GM12878 (cell line): Measurements from ENCODE around the gene NEAT1. TPM values are rescaled to one million over a fixed set of nuclear protein-coding genes. Genes with fewer than 3 reads are reported as not detected.

Experiments used
- ATAC-seq: fragments of 200-7000 bp; cut with Tn5 transposase; 3 replicates; pipeline ENCODE4 v1.9.1; 2020; ENCODE audit warnings: mild to moderate bottlenecking, moderate library complexity
- BruUV-seq: library from RNA; stranded (reverse); fragments of 400-500 nt; replicated peaks from 2 replicates; lab custom pipeline; 2021; lab: Mats Ljungman, UMichigan
- CTCF ChIA-PET: fragments of 300-600 bp; sonication (Branson Sonifier 250); formaldehyde crosslinking; extraction: SDS; loops from one replicate; lab custom pipeline; 2021; ENCODE audit warnings: inconsistent platforms; lab: Yijun Ruan, JAX
- POLR2A ChIA-PET: fragments of 350-600 bp; formaldehyde crosslinking; extraction: SDS; loops from one replicate; lab custom pipeline; 2021; ENCODE audit warnings: inconsistent platforms; lab: Charles Lee
- RAD21 ChIA-PET: fragments of 300-600 bp; sonication (Branson Sonifier 250); formaldehyde crosslinking; loops from one replicate; lab custom pipeline; 2023; ENCODE audit warnings: antibody characterized with exemption; ENCODE audit not compliant: unreplicated experiment; lab: Charles Lee
- SMC1A ChIA-PET: fragments of 300-600 bp; sonication (Branson Sonifier 250); formaldehyde crosslinking; loops from one replicate; lab custom pipeline; 2023; ENCODE audit not compliant: unreplicated experiment, uncharacterized antibody; lab: Charles Lee
- DNase-seq: peaks from one replicate; pipeline ENCODE4 v3.0.0-alpha.2; 2011; ENCODE audit warnings: low read depth, low spot score
- FAIRE-seq: peaks from 3 replicates; lab custom pipeline; 2011; peaks lifted over from hg19 to GRCh38; lab: Jason Lieb, UNC
- H2AFZ ChIP-seq: 2 replicates; pipeline ENCODE4 v1.6.0; 2011; ENCODE audit warnings: low read depth, low read length, control low read depth; ENCODE audit not compliant: control insufficient read depth
- H3K27ac ChIP-seq: 2 replicates; pipeline ENCODE4 v1.5.1; 2011; ENCODE audit warnings: control low read depth; ENCODE audit not compliant: control insufficient read depth, insufficient read depth
- H3K27me3 ChIP-seq, 2 experiments: replicated peaks in 1 of 2; 2 replicates each; pipeline versions ENCODE4 v1.6.0 to v1.6.1; 2011; ENCODE audit warnings: low read length in 1 of 2; ENCODE audit not compliant: control insufficient read depth in 2 of 2, insufficient read depth in 2 of 2
- H3K36me3 ChIP-seq, 2 experiments: 2 replicates each; pipeline ENCODE4 v1.5.1; 2011; ENCODE audit warnings: low read length in 1 of 2; ENCODE audit not compliant: control insufficient read depth in 2 of 2, insufficient read depth in 2 of 2
- H3K4me1 ChIP-seq: 2 replicates; pipeline ENCODE4 v1.6.1; 2011; ENCODE audit warnings: mild to moderate bottlenecking, low read length, moderate library complexity, mixed read lengths; ENCODE audit not compliant: control insufficient read depth, insufficient read depth
- H3K4me2 ChIP-seq: 2 replicates; pipeline ENCODE4 v1.6.0; 2011; ENCODE audit warnings: control low read depth; ENCODE audit not compliant: control insufficient read depth, insufficient read depth
- H3K4me3 ChIP-seq: fragments of 200-600 bp; sonication (generic); 2 replicates; pipeline ENCODE4 v1.5.1; 2016
- H3K79me2 ChIP-seq: 2 replicates; pipeline ENCODE4 v1.6.0; 2011; ENCODE audit warnings: low read length; ENCODE audit not compliant: control insufficient read depth, insufficient read depth
- H3K9ac ChIP-seq: 2 replicates; pipeline ENCODE4 v1.8.0; 2011; ENCODE audit warnings: low read length, control low read depth, mixed read lengths; ENCODE audit not compliant: control insufficient read depth, insufficient read depth
- H3K9me3 ChIP-seq: replicated peaks from 3 replicates; pipeline ENCODE4 v1.5.1; 2011; ENCODE audit warnings: mild to moderate bottlenecking, low read length; ENCODE audit not compliant: control insufficient read depth, insufficient read depth
- H4K20me1 ChIP-seq: 2 replicates; pipeline ENCODE4 v1.6.0; 2011; ENCODE audit not compliant: control insufficient read depth, insufficient read depth
- GABPA ChIP-seq: IDR thresholded peaks from 2 replicates; pipeline ENCODE4 v1.6.1; 2014; ENCODE audit warnings: antibody characterized with exemption, low read depth, mild to moderate bottlenecking, inconsistent platforms
- IKZF2 ChIP-seq, 2 experiments: fragments of 450-650 bp; IDR thresholded peaks; 2 replicates each; pipeline ENCODE4 v1.6.1; 2017; ENCODE audit warnings: mild to moderate bottlenecking in 2 of 2, moderate library complexity in 2 of 2
- JUNB ChIP-seq: IDR thresholded peaks from 2 replicates; pipeline ENCODE4 v1.6.1; 2016; ENCODE audit warnings: antibody characterized with exemption, mild to moderate bottlenecking
- NRF1 ChIP-seq: conservative IDR thresholded peaks from 2 replicates; pipeline ENCODE4 v1.6.1; 2011; ENCODE audit warnings: mild to moderate bottlenecking, low read depth, low read length, improper control_type of control experiment
- WGBS: methylation state at CpG from one replicate; pipeline ENCODE4 v1.1.6; 2016; ENCODE audit warnings: low lambda C conversion rate; ENCODE audit not compliant: insufficient replicate concordance, insufficient coverage; ENCODE audit errors: missing lambda C conversion rate; 5-methylcytosine and 5-hydroxymethylcytosine counted together
- in situ Hi-C: fragments of 300-500 bp; cut with MboI; formaldehyde crosslinking; loops from 9 replicates; pipeline ENCODE4 v1.14.3; 2018; ENCODE audit warnings: mixed read lengths
- intact Hi-C: fragments of 100-400 bp; cut with micrococcal nuclease; formaldehyde crosslinking; loops from one replicate; pipeline ENCODE4 v1.14.2; 2022; ENCODE audit not compliant: unreplicated experiment
- polyA plus RNA-seq, 11 experiments: library from polyadenylated mRNA; depleted of rRNA in 4 of 11; unstranded in 6 of 11; stranded (reverse) in 5 of 11; fragments of >200 nt; fragmentation: Nextera tagmentation in 4 of 11; fragmentation: Illumina TruSeq in 1 of 11; extraction: Ambion mirVana in 4 of 11; extraction: Trizol in 1 of 11; gene quantifications; 1 replicate in 1 of 11; 2 replicates in 10 of 11; pipeline versions ENCODE4 v1.2.1 to v1.2.3, GENCODE V29; 2011 to 2016; ENCODE audit warnings: inconsistent platforms in 2 of 11, missing spikeins in 2 of 11, low read depth in 1 of 11
- total RNA-seq, 4 experiments: library from RNA; depleted of rRNA in 3 of 4; stranded (reverse); fragments of >200 nt in 3 of 4; fragmentation: Illumina TruSeq in 1 of 4; extraction: Trizol in 1 of 4; gene quantifications; 2 replicates each; pipeline versions ENCODE4 v1.2.1 to v1.2.3, GENCODE V29; 2013 to 2021
- TF ChIP-seq, protein P1 (sequence below): fragments of 450-650 bp; conservative IDR thresholded peaks from 2 replicates; pipeline ENCODE4 v1.6.1; 2017; ENCODE audit warnings: mild to moderate bottlenecking, moderate library complexity
- TF ChIP-seq, protein P2 (sequence below): fragments of 450-650 bp; IDR thresholded peaks from 2 replicates; pipeline ENCODE4 v1.6.1; 2018; ENCODE audit warnings: borderline replicate concordance, mild to moderate bottlenecking; ENCODE audit not compliant: partially characterized antibody
- TF ChIP-seq, protein P3 (sequence below): IDR thresholded peaks from 2 replicates; pipeline ENCODE4 v1.6.1; 2011; ENCODE audit warnings: mild to moderate bottlenecking, low read depth, low read length, moderate library complexity; ENCODE audit not compliant: insufficient replicate concordance
- TF ChIP-seq, protein P4 (sequence below): fragments of 450-650 bp; IDR thresholded peaks from 2 replicates; pipeline ENCODE4 v1.6.1; 2017; ENCODE audit warnings: low read depth, mild to moderate bottlenecking, moderate library complexity
- TF ChIP-seq, protein P5 (sequence below): fragments of 450-650 bp; IDR thresholded peaks from 2 replicates; pipeline ENCODE4 v1.6.1; 2017; ENCODE audit warnings: mild to moderate bottlenecking

The NEAT1 gene
- total and polyA plus RNA-seq, 10 of the 15 experiments (the other 5 are each of a cell fraction or from before 2014, with no cell fraction given), result 13.6 to 328 (median 69.4) TPM

DNA sequence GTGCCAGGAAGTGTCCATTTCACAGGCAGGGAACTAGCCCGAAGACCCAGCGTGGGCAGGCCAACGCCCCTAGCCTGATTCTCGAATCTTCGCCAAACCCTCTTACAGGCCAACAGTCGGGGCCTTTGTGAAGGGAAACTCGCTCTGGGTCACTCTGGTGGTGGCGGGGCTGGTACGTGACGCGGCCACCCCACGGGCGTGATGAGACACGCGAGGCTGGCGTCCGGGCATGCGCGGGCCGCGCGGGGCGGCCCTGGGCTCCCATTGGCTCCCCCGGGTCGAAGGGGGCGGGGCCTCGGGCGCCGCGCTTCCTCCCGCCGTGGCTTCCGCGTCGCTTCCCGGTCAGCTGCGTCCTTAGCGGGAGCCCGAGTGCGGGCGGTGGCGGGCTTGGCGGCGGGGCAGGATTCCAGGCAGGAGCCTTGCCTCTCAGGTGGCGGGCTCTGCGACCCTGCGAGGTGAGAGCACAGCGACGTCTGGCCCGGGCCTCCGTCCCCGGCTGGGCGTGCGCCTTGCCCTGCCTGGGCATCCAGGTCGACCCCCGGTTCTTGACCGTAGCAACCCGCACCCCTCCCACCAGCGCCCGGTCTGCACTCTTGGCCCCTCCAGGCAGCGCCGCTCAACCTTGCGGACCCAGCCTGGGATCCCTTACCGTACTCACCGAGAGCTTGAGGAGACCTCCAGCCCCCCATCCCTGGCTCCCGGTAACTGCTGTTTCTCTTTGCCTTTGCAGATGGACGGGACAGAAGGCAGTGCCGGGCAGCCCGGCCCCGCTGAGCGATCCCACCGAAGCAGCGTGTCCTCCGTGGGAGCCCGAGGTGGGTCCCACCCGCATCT is 36.1 kb upstream of the NEAT1 start, which contains the start of gene FRMD8:
FRMD8 (plus strand) TSS at position 331 of the 834 bp plus-strand sequence; CDS start at position 731, 400 bp downstream.
- RAD21 ChIA-PET, result interaction anchor here (0.6 to 3.7 kb wide), 8 partner anchors 8 to 124 kb away, joined by 3 to 24 read pairs (median 6); no protein-coding TSS in a partner anchor
- Histone ChIP-seq H3K4me3 (peak within 1 kb of the TSS; percentile 81), H2AFZ (peak within 1 kb of the TSS; percentile 46), H3K27me3 (no peaks in the 10 kb centered on the region), H3K79me2 (peaks cover 51% of the 10 kb centered on the region), H3K36me3 (no peaks in the 10 kb centered on the region; a peak in 1 of 4 replicates), H3K4me2 (peak within 1 kb of the TSS; percentile 91), H3K27ac (peak within 1 kb of the TSS; percentile 95), H3K9ac (peak within 1 kb of the TSS; percentile 95), H3K9me3 (no peaks in the 10 kb centered on the region), H3K4me1 (peaks cover 60% of the 10 kb centered on the region), H4K20me1 (no peaks in the 10 kb centered on the region; the same call in 1 of the 2 replicates)
- POLR2A ChIA-PET, result interaction anchor here (0.5 to 2.9 kb wide), 12 partner anchors 8 to 107 kb away, joined by 3 to 14 read pairs (median 4); partner anchors contain the start of gene DPF2
- CTCF ChIA-PET, result interaction anchor here (0.6 to 6.0 kb wide), 10 partner anchors 17 to 202 kb away, joined by 3 to 34 read pairs (median 8); no protein-coding TSS in a partner anchor
- no peak for DNase-seq
- FAIRE-seq, result peak; percentile 54
- WGBS, result 1% methylated on average over 75 of the region's 76 CpGs
- in situ Hi-C loops (no loop called here), intact Hi-C loops (no loop called here)
- TSS peak; percentile 72 for BruUV-seq
- ATAC-seq, result peak; percentile 65
- SMC1A ChIA-PET, result interaction anchor here (1.0 to 2.9 kb wide), 7 partner anchors 8 to 83 kb away, joined by 3 to 23 read pairs (median 5); no protein-coding TSS in a partner anchor
- TF ChIP-seq, protein P1, sequence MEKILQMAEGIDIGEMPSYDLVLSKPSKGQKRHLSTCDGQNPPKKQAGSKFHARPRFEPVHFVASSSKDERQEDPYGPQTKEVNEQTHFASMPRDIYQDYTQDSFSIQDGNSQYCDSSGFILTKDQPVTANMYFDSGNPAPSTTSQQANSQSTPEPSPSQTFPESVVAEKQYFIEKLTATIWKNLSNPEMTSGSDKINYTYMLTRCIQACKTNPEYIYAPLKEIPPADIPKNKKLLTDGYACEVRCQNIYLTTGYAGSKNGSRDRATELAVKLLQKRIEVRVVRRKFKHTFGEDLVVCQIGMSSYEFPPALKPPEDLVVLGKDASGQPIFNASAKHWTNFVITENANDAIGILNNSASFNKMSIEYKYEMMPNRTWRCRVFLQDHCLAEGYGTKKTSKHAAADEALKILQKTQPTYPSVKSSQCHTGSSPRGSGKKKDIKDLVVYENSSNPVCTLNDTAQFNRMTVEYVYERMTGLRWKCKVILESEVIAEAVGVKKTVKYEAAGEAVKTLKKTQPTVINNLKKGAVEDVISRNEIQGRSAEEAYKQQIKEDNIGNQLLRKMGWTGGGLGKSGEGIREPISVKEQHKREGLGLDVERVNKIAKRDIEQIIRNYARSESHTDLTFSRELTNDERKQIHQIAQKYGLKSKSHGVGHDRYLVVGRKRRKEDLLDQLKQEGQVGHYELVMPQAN, result peak; percentile 90
- TF ChIP-seq, protein P2, sequence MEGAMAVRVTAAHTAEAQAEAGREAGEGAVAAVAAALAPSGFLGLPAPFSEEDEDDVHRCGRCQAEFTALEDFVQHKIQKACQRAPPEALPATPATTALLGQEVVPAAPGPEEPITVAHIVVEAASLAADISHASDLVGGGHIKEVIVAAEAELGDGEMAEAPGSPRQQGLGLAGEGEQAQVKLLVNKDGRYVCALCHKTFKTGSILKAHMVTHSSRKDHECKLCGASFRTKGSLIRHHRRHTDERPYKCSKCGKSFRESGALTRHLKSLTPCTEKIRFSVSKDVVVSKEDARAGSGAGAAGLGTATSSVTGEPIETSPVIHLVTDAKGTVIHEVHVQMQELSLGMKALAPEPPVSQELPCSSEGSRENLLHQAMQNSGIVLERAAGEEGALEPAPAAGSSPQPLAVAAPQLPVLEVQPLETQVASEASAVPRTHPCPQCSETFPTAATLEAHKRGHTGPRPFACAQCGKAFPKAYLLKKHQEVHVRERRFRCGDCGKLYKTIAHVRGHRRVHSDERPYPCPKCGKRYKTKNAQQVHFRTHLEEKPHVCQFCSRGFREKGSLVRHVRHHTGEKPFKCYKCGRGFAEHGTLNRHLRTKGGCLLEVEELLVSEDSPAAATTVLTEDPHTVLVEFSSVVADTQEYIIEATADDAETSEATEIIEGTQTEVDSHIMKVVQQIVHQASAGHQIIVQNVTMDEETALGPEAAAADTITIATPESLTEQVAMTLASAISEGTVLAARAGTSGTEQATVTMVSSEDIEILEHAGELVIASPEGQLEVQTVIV, result no peak
- TF ChIP-seq, protein P3, sequence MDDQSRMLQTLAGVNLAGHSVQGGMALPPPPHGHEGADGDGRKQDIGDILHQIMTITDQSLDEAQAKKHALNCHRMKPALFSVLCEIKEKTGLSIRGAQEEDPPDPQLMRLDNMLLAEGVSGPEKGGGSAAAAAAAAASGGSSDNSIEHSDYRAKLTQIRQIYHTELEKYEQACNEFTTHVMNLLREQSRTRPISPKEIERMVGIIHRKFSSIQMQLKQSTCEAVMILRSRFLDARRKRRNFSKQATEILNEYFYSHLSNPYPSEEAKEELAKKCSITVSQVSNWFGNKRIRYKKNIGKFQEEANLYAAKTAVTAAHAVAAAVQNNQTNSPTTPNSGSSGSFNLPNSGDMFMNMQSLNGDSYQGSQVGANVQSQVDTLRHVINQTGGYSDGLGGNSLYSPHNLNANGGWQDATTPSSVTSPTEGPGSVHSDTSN, result no peak
- no peak for TF ChIP-seq JUNB
- TF ChIP-seq IKZF2 (IDR thresholded peaks at IDR 0.05), result peak in 1 of 2 experiments; percentile 47; a peak in 1 of 4 replicates
- TF ChIP-seq, protein P4, sequence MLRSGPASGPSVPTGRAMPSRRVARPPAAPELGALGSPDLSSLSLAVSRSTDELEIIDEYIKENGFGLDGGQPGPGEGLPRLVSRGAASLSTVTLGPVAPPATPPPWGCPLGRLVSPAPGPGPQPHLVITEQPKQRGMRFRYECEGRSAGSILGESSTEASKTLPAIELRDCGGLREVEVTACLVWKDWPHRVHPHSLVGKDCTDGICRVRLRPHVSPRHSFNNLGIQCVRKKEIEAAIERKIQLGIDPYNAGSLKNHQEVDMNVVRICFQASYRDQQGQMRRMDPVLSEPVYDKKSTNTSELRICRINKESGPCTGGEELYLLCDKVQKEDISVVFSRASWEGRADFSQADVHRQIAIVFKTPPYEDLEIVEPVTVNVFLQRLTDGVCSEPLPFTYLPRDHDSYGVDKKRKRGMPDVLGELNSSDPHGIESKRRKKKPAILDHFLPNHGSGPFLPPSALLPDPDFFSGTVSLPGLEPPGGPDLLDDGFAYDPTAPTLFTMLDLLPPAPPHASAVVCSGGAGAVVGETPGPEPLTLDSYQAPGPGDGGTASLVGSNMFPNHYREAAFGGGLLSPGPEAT, result no peak
- TF ChIP-seq, protein P5, sequence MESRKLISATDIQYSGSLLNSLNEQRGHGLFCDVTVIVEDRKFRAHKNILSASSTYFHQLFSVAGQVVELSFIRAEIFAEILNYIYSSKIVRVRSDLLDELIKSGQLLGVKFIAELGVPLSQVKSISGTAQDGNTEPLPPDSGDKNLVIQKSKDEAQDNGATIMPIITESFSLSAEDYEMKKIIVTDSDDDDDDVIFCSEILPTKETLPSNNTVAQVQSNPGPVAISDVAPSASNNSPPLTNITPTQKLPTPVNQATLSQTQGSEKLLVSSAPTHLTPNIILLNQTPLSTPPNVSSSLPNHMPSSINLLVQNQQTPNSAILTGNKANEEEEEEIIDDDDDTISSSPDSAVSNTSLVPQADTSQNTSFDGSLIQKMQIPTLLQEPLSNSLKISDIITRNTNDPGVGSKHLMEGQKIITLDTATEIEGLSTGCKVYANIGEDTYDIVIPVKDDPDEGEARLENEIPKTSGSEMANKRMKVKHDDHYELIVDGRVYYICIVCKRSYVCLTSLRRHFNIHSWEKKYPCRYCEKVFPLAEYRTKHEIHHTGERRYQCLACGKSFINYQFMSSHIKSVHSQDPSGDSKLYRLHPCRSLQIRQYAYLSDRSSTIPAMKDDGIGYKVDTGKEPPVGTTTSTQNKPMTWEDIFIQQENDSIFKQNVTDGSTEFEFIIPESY, result no peak
- no peak for TF ChIP-seq GABPA
- TF ChIP-seq NRF1, result peak; percentile 67
